NB4 (cell line): Measurements from ENCODE around the gene CASP12.

Experiments
- MAX ChIP-seq: IDR thresholded peaks from 2 replicates; pipeline ENCODE4 v1.6.1; 2011; ENCODE audit warnings: low read depth, low read length
- TF ChIP-seq, protein P1 (sequence below): IDR thresholded peaks from one replicate; pipeline ENCODE4 v1.5.1; 2012; ENCODE audit warnings: low read depth, low read length

- TF ChIP-seq, protein P1, sequence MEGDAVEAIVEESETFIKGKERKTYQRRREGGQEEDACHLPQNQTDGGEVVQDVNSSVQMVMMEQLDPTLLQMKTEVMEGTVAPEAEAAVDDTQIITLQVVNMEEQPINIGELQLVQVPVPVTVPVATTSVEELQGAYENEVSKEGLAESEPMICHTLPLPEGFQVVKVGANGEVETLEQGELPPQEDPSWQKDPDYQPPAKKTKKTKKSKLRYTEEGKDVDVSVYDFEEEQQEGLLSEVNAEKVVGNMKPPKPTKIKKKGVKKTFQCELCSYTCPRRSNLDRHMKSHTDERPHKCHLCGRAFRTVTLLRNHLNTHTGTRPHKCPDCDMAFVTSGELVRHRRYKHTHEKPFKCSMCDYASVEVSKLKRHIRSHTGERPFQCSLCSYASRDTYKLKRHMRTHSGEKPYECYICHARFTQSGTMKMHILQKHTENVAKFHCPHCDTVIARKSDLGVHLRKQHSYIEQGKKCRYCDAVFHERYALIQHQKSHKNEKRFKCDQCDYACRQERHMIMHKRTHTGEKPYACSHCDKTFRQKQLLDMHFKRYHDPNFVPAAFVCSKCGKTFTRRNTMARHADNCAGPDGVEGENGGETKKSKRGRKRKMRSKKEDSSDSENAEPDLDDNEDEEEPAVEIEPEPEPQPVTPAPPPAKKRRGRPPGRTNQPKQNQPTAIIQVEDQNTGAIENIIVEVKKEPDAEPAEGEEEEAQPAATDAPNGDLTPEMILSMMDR: no peak
- no peak for TF ChIP-seq MAX
Measured at GRCh38 chr11:104917271-104918112, 19.2 kb upstream of the CASP12 start.
